Measurements from ENCODE around the gene MAFG. TPM values are rescaled to one million over a fixed set of nuclear protein-coding genes. Genes with fewer than 3 reads are reported as not detected.

MAFG gene
- total RNA-seq, 1 experiment from 2014 or later, result 22.9 TPM

DNA sequence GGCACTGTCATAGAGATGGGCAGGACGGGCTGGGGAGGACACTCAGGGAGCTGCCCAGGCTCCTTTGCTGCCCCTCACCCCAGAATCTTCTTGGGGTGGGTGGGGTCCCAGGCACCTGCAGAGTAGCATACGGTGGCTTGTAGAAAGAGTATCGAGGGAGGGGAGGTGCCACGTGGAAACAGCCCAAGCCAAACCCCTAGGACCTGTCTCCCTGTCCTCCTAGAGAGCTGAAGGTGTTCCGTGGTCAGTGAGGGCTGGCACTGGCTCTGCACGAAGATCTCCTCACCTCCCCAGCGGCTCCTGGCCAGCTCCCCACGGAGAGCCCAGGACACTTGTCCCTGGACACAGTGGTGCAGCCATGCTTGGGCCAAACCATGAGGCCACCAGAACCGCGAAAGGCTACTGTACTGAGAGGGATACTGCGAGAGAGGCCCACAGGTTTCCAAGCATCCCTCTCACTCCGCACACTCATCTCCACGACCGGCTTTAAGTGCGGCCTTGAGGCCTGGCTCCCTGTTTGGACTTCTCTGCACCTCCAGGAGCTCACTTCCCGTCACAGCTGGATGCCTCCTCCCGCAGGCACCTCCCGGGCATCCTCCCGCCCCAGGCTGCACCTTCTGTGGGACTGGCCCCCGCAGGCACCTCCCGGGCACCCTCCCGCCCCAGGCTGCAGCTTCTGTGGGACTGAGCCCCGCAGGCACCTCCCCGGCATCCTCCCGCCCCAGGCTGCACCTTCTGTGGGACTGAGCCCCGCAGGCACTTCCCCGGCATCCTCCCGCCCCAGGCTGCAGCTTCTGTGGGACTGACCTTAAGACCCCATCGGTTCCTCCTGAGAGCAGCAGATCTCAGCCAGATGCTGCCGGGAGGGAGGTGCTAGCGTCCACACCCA lies 2.0 kb upstream of the MAFG start:
- ChIA-PET CTCF (no interaction called here), POLR2A (ENCODE audit: unreplicated experiment) (no interaction called here)
- Histone ChIP-seq H3K9ac (ENCODE audit: low read length) (peak overlapping the region; percentile 80; the same call in 1 of the 2 replicates), H3K4me1 (ENCODE audit: insufficient read depth, low read length) (peaks cover 23% of the 10 kb centered on the region), H3K79me2 (ENCODE audit: low read length) (peaks cover 39% of the 10 kb centered on the region), H3K4me2 (ENCODE audit: low read length) (peak overlapping the region; percentile 96), H3K9me2 (replicated peaks; ENCODE audit: low read length) (no peaks in the 10 kb centered on the region), H3K36me3 (ENCODE audit: low read depth, low read length) (no peaks in the 10 kb centered on the region), H3K4me3 (ENCODE audit: low read length) (peak overlapping the region; percentile 81), H3K27me3 (ENCODE audit: low read length) (no peaks in the 10 kb centered on the region), H2AFZ (ENCODE audit: low read length) (0 out of 2 replicates have a peak overlapping the region, but pooled peaks have one; percentile 78), H4K20me1 (ENCODE audit: low read length) (no peaks in the 10 kb centered on the region), H3K27ac (ENCODE audit: low read length) (no peak overlapping the region), H3F3A (ENCODE audit: low read length, unreplicated experiment) (no peaks in the 10 kb centered on the region), H3K9me3 (ENCODE audit: low read length) (no peaks in the 10 kb centered on the region)
- DNase-seq (no peak), ATAC-seq (no peak)
- no TSS peak for BruUV-seq (replicated peaks)
- intact Hi-C loops (cut with micrococcal nuclease), result loop anchor here (5.0 kb wide), 1 partner anchor 57 kb away; the partner anchor contains the start of gene ARHGDIA
- no peak for TF ChIP-seq EZH2phosphoT487 (IDR thresholded peaks at IDR 0.05; ENCODE audit: borderline replicate concordance, low read length)
- TF ChIP-seq, protein P1, sequence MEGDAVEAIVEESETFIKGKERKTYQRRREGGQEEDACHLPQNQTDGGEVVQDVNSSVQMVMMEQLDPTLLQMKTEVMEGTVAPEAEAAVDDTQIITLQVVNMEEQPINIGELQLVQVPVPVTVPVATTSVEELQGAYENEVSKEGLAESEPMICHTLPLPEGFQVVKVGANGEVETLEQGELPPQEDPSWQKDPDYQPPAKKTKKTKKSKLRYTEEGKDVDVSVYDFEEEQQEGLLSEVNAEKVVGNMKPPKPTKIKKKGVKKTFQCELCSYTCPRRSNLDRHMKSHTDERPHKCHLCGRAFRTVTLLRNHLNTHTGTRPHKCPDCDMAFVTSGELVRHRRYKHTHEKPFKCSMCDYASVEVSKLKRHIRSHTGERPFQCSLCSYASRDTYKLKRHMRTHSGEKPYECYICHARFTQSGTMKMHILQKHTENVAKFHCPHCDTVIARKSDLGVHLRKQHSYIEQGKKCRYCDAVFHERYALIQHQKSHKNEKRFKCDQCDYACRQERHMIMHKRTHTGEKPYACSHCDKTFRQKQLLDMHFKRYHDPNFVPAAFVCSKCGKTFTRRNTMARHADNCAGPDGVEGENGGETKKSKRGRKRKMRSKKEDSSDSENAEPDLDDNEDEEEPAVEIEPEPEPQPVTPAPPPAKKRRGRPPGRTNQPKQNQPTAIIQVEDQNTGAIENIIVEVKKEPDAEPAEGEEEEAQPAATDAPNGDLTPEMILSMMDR (conservative IDR thresholded peaks at IDR 0.05; ENCODE audit: low read depth, low read length), result no peak
- TF ChIP-seq EZH2 (IDR thresholded peaks at IDR 0.05; ENCODE audit: low read length, unreplicated experiment), result no peak

- Histone ChIP-seq H3K79me2 (ENCODE audit: low read length) (peaks cover 47% of the 10 kb centered on the region), H3K4me2 (ENCODE audit: low read length) (peak overlapping the region; percentile 96), H3K9ac (ENCODE audit: low read length) (peak overlapping the region; percentile 80), H4K20me1 (ENCODE audit: low read length) (no peaks in the 10 kb centered on the region), H3K9me2 (replicated peaks; ENCODE audit: low read length) (no peaks in the 10 kb centered on the region), H3K36me3 (ENCODE audit: low read depth, low read length) (no peaks in the 10 kb centered on the region), H3F3A (ENCODE audit: low read length, unreplicated experiment) (no peaks in the 10 kb centered on the region), H2AFZ (ENCODE audit: low read length) (peak overlapping the region; percentile 78), H3K27ac (ENCODE audit: low read length) (0 out of 2 replicates have a peak overlapping the region, but pooled peaks have one; percentile 0), H3K9me3 (ENCODE audit: low read length) (no peaks in the 10 kb centered on the region), H3K4me1 (ENCODE audit: insufficient read depth, low read length) (peaks cover 31% of the 10 kb centered on the region), H3K4me3 (ENCODE audit: low read length) (peak overlapping the region; percentile 81), H3K27me3 (ENCODE audit: low read length) (no peaks in the 10 kb centered on the region)
- ChIA-PET POLR2A (ENCODE audit: unreplicated experiment) (interaction anchor here (0.7 kb wide), 1 partner anchor 217 kb away, joined by 3 read pairs; no protein-coding TSS in a partner anchor), CTCF (interaction anchor here (1.0 kb wide), 1 partner anchor 11 kb away, joined by 10 read pairs; no protein-coding TSS in a partner anchor)
- peak; percentile 21 for ATAC-seq
- intact Hi-C loops (cut with micrococcal nuclease), result loop anchor here (5.0 kb wide), 1 partner anchor 56 kb away; the partner anchor contains the start of gene ARHGDIA
- peak; percentile 49 for DNase-seq
- TF ChIP-seq, protein P1 (conservative IDR thresholded peaks at IDR 0.05; ENCODE audit: low read depth, low read length), result no peak
- no peak for TF ChIP-seq EZH2 (IDR thresholded peaks at IDR 0.05; ENCODE audit: low read length, unreplicated experiment)
- TF ChIP-seq EZH2phosphoT487 (IDR thresholded peaks at IDR 0.05; ENCODE audit: borderline replicate concordance, low read length), result no peak
- BruUV-seq (replicated peaks), result no TSS peak
These were observed 1.2 kb upstream of the MAFG start for GRCh38 chr17:81928544-81929252.
